ENCODE measurements around the gene NGEF. TPM values are rescaled to one million over a fixed set of nuclear protein-coding genes. Genes with fewer than 3 reads are reported as not detected.
A peak's percentile ranks its signal among the peaks of the same experiment; 100 is the strongest.

Gene NGEF
- total and polyA plus RNA-seq, 9 of the 15 experiments (the other 6 are each of a cell fraction or from before 2014, with no cell fraction given): 0.07 to 0.17 (median 0.09) TPM; not detected in 6

DNA sequence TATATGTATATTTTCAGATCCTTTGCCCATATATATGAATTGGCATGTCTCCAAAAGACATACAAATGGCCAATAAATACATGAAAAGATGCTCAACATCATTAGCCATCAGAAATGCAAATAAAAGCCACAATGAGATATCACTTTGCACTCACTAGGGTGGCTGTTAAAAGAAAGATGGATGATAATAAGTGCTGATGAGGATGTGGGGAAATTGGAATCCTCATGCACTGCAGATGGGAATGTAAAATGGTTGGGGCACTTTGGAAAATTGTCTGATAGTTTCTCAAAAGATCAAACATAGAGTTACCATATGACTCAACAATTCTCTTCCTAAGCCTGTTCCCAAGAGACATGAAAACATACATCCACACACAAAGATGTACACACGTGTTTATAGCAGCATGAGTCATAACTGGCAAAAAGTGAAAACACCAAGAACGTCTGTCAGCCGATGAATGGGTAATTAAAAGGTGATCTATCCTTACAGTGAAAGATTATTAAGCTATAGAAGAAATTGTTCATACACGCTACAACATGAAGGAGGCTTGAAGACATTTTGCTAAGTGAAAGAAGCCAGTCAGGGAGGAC is 19.7 kb downstream of the NGEF start:
- WGBS (ENCODE audit: insufficient coverage, low coverage, missing lambda C conversion rate): 0% methylated on average over 4 of the region's 4 CpGs
- Histone ChIP-seq H3K9ac (ENCODE audit: insufficient read depth in 1 of 2, low read depth in 2 of 2, low read length in 2 of 2) (no peak overlapping the region), H3K27ac (ENCODE audit: extremely low read depth, low read depth, low read length) (no peak overlapping the region), H3K36me3 (ENCODE audit: control insufficient read depth, insufficient read depth, low read length) (no peaks in the 10 kb centered on the region), H2AFZ (ENCODE audit: low read depth, low read length) (no peak overlapping the region), H3K9me3 (replicated peaks; ENCODE audit: control insufficient read depth, insufficient read depth, low read depth, low read length) (no peaks in the 10 kb centered on the region), H3K4me2 (ENCODE audit: insufficient read depth, low read length) (no peak overlapping the region), H4K20me1 (replicated peaks; ENCODE audit: control insufficient read depth, insufficient read depth, low read length) (no peaks in the 10 kb centered on the region), H3K79me2 (ENCODE audit: control insufficient read depth, insufficient read depth, low read length) (no peaks in the 10 kb centered on the region), H3K27me3 (ENCODE audit: control insufficient read depth in 2 of 2, insufficient read depth in 2 of 2, low read length in 2 of 2) (no peaks in the 10 kb centered on the region), H3K4me1 (replicated peaks in 1 of 2; ENCODE audit: control insufficient read depth in 2 of 2, insufficient read depth in 2 of 2, low read length in 2 of 2) (peaks cover 0 to 4% of the 10 kb centered on the region in 2 experiments; a peak in 1 of 5 replicates), H3K4me3 (no peak overlapping the region), H3K9me1 (ENCODE audit: control insufficient read depth, insufficient read depth, low read length) (no peaks in the 10 kb centered on the region)
- intact Hi-C loops (cut with micrococcal nuclease) (no loop called here), in situ Hi-C loops (cut with MboI) (no loop called here)
- POLR2A ChIA-PET: no interaction called here
- peak; percentile 14; the same call in 1 of the 2 replicates for TF ChIP-seq NFIC (IDR thresholded peaks at IDR 0.05)
- no peak for TF ChIP-seq MXD1 (CRISPR knock-in tag; IDR thresholded peaks at IDR 0.05; ENCODE audit: borderline replicate concordance, poor library complexity, severe bottlenecking)
- no peak for FAIRE-seq
- no peak for DNase-seq (ENCODE audit: extremely low read depth in 1 of 4, low spot score in 3 of 4)
- no peak for ATAC-seq
- CTCF ChIA-PET (ENCODE audit: low intra/inter-chr PET ratio): no interaction called here
- no TSS peak for BruUV-seq (replicated peaks)

DNA sequence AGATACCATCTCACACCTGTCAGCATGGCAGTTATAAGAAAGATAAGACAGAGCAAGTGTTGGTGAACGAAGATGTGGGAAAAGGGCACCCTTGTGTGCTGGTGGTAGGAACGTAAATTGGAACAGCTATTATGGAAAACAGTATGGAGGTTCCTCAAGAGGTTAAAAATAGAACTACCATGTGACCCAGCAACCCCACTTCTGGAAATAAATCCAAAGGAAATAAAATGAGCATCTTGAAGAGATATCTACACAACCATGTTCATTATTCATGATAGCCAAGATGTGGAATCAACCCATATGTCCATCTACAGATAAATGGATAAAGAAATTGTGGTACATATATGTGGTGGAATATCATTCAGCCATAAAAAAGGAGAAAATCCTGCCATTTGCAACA is 26.9 kb downstream of the NGEF start:
- WGBS (ENCODE audit: insufficient coverage, low coverage, missing lambda C conversion rate): 0% methylated on average over 2 of the region's 2 CpGs
- H3K27me3 ChIP-seq (ENCODE audit: control insufficient read depth in 2 of 2, insufficient read depth in 2 of 2, low read length in 2 of 2): peaks cover 0 to 31% of the 10 kb centered on the region in 2 experiments; a peak in 2 of 5 replicates
- in situ Hi-C loops (cut with MboI): no loop called here
- TF ChIP-seq ZNF707 (CRISPR knock-in tag; conservative IDR thresholded peaks at IDR 0.05): peak; percentile 73
- TF ChIP-seq, protein P1, sequence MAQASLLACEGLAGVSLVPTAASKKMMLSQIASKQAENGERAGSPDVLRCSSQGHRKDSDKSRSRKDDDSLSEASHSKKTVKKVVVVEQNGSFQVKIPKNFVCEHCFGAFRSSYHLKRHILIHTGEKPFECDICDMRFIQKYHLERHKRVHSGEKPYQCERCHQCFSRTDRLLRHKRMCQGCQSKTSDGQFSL (CRISPR knock-in tag; IDR thresholded peaks at IDR 0.05): no peak
- TF ChIP-seq, protein P1 (tag; IDR thresholded peaks at IDR 0.05): no peak
- no peak for TF ChIP-seq ZNF3 (CRISPR knock-in tag; IDR thresholded peaks at IDR 0.05)
- TF ChIP-seq, protein P2, sequence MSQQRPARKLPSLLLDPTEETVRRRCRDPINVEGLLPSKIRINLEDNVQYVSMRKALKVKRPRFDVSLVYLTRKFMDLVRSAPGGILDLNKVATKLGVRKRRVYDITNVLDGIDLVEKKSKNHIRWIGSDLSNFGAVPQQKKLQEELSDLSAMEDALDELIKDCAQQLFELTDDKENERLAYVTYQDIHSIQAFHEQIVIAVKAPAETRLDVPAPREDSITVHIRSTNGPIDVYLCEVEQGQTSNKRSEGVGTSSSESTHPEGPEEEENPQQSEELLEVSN (IDR thresholded peaks at IDR 0.05; ENCODE audit: borderline replicate concordance in 1 of 2, extremely low read depth in 1 of 2, insufficient read depth in 1 of 2, insufficient read length in 1 of 2, low read depth in 1 of 2, low read length in 1 of 2, poor library complexity in 1 of 2, severe bottlenecking in 1 of 2): no peak
- POLR2A ChIA-PET: no interaction called here
- H3K4me1 ChIP-seq (replicated peaks in 1 of 2; ENCODE audit: control insufficient read depth in 2 of 2, insufficient read depth in 2 of 2, low read length in 2 of 2): no peaks in the 10 kb centered on the region; a peak in 1 of 5 replicates
- no peak overlapping the region for H2AFZ ChIP-seq (ENCODE audit: low read depth, low read length)
- H3K4me3 ChIP-seq: no peak overlapping the region
- no peaks in the 10 kb centered on the region for H4K20me1 ChIP-seq (replicated peaks; ENCODE audit: control insufficient read depth, insufficient read depth, low read length)
- DNase-seq (ENCODE audit: extremely low read depth in 1 of 4, low spot score in 3 of 4): no peak
- no peaks in the 10 kb centered on the region for H3K9me3 ChIP-seq (replicated peaks; ENCODE audit: control insufficient read depth, insufficient read depth, low read depth, low read length)
- no peak overlapping the region for H3K27ac ChIP-seq (ENCODE audit: extremely low read depth, low read depth, low read length)
- H3K9ac ChIP-seq (ENCODE audit: insufficient read depth in 1 of 2, low read depth in 2 of 2, low read length in 2 of 2): no peak overlapping the region
- no peaks in the 10 kb centered on the region for H3K36me3 ChIP-seq (ENCODE audit: control insufficient read depth, insufficient read depth, low read length)
- no TSS peak for BruUV-seq (replicated peaks)
- intact Hi-C loops (cut with micrococcal nuclease): no loop called here
- no peaks in the 10 kb centered on the region for H3K9me1 ChIP-seq (ENCODE audit: control insufficient read depth, insufficient read depth, low read length)
- no peaks in the 10 kb centered on the region for H3K79me2 ChIP-seq (ENCODE audit: control insufficient read depth, insufficient read depth, low read length)
- no peak for FAIRE-seq
- CTCF ChIA-PET (ENCODE audit: low intra/inter-chr PET ratio): interaction anchor here (0.7 kb wide), 1 partner anchor 263 kb away, joined by 3 read pairs; no protein-coding TSS in a partner anchor
- ATAC-seq: no peak
- no peak overlapping the region for H3K4me2 ChIP-seq (ENCODE audit: insufficient read depth, low read length)

Measured in K562 (cell line).